NT2/D1 (cell line): ENCODE data around the gene NUP50.

Experiments used
- SUZ12 ChIP-seq: IDR thresholded peaks from 2 replicates; pipeline ENCODE4 v1.6.1; 2011; ENCODE audit not compliant: insufficient read length, insufficient read depth; ENCODE audit errors: extremely low read depth
- YY1 ChIP-seq: IDR thresholded peaks from 2 replicates; pipeline ENCODE4 v1.6.1; 2011; ENCODE audit not compliant: insufficient read length, insufficient read depth
- ZNF274 ChIP-seq: IDR thresholded peaks from 2 replicates; pipeline ENCODE4 v1.6.1; 2011; ENCODE audit warnings: mild to moderate bottlenecking, low read depth, low read length

- TF ChIP-seq YY1 (no peak), SUZ12 (no peak), ZNF274 (no peak)
These were observed 62.2 kb downstream of the NUP50 start for GRCh38 chr22:45225732-45226502.
